Stimulated activated CD4-positive, alpha-beta T cell treated with anti-CD3 and anti-CD28 coated beads, TNF-alpha, amount 100 ng/mL, for 48 hours (primary cell): ENCODE measurements around the gene MGAT4B.

Experiments used
- DNase-seq, 3 donors: peaks; one replicate each; pipeline ENCODE4 v3.0.0-alpha.2; 2020; ENCODE audit warnings: low read depth in 3 of 3

MGAT4B gene

GRCh38 chr5:179825655-179826182, 19.1 kb upstream of the MGAT4B start:
- DNase-seq = no peak

- no peak for DNase-seq
These were observed 18.1 kb upstream of the MGAT4B start for GRCh38 chr5:179824745-179825112.

- DNase-seq = no peak
These were observed 17.5 kb upstream of the MGAT4B start for GRCh38 chr5:179823937-179824744.

GRCh38 chr5:179822444-179822990, 15.9 kb upstream of the MGAT4B start:
- no peak for DNase-seq

GRCh38 chr5:179822059-179822432, 15.4 kb upstream of the MGAT4B start:
- DNase-seq = no peak

- peak; percentile 67 to 83 (median 75) for DNase-seq
These were observed 14.8 kb upstream of the MGAT4B start for GRCh38 chr5:179821298-179822058.

GRCh38 chr5:179820483-179821297, 14.0 kb upstream of the MGAT4B start, which contains the start of gene SQSTM1:
TSS of gene SQSTM1 (plus strand) at chr5:179820905. CDS start at chr5:179820937, 32 bp downstream.
- DNase-seq = peak in 2 of 3 donors; percentile 64 to 80

GRCh38 chr5:179820127-179820482, 13.4 kb upstream of the MGAT4B start:
- no peak for DNase-seq

GRCh38 chr5:179819296-179820126, 12.8 kb upstream of the MGAT4B start:
- no peak for DNase-seq

GRCh38 chr5:179818746-179819295, 12.2 kb upstream of the MGAT4B start:
- peak; percentile 64 to 77 (median 68) for DNase-seq

GRCh38 chr5:179817890-179818745, 11.5 kb upstream of the MGAT4B start:
- DNase-seq = no peak

- DNase-seq = no peak
These were observed 10.8 kb upstream of the MGAT4B start for GRCh38 chr5:179817470-179817840.

GRCh38 chr5:179816796-179817469, 10.3 kb upstream of the MGAT4B start:
- no peak for DNase-seq

GRCh38 chr5:179816401-179816795, 9.7 kb upstream of the MGAT4B start:
- no peak for DNase-seq

GRCh38 chr5:179815491-179816249, 9.0 kb upstream of the MGAT4B start:
- DNase-seq = no peak

GRCh38 chr5:179814090-179814489, 7.4 kb upstream of the MGAT4B start:
- no peak for DNase-seq

- DNase-seq = no peak
These were observed 6.4 kb upstream of the MGAT4B start for GRCh38 chr5:179812997-179813607.
